WTC11 (cell line): ENCODE measurements around the gene SLIT1. TPM values are rescaled to one million over a fixed set of nuclear protein-coding genes. Genes with fewer than 3 reads are reported as not detected.

Experiments
- ATAC-seq: fragments of 200-7000 bp; cut with Tn5 transposase; 2 replicates; pipeline ENCODE4 v1.10.0; 2021; ENCODE audit warnings: mild to moderate bottlenecking, moderate library complexity
- CTCF ChIA-PET: fragments of 300-600 bp; sonication (Branson Sonifier 250); formaldehyde crosslinking; loops from one replicate; lab custom pipeline; 2021; ENCODE audit warnings: antibody characterized with exemption; lab: Charles Lee
- POLR2A ChIA-PET: fragments of 350-600 bp; sonication (Branson Sonifier 250); formaldehyde crosslinking; loops from one replicate; lab custom pipeline; 2021; ENCODE audit warnings: antibody characterized with exemption; lab: Charles Lee
- DNase-seq: peaks from one replicate; pipeline ENCODE4 v3.0.0; 2021; ENCODE audit warnings: low spot score
- H3K27ac Mint-ChIP-seq: 2 replicates; pipeline ENCODE4 v1.8.0; 2021; ENCODE audit warnings: mixed read lengths
- H3K27me3 Mint-ChIP-seq: 2 replicates; pipeline ENCODE4 v1.8.0; 2021; ENCODE audit warnings: low read depth, mild to moderate bottlenecking, moderate library complexity, mixed read lengths
- H3K36me3 Mint-ChIP-seq: 2 replicates; pipeline ENCODE4 v1.8.0; 2021; ENCODE audit warnings: mixed read lengths
- H3K4me1 Mint-ChIP-seq: 2 replicates; pipeline ENCODE4 v1.8.0; 2022; ENCODE audit warnings: mixed read lengths
- H3K4me3 Mint-ChIP-seq: 2 replicates; pipeline ENCODE4 v1.8.0; 2021; ENCODE audit warnings: mild to moderate bottlenecking, moderate library complexity, mixed read lengths
- H3K9me3 Mint-ChIP-seq: 2 replicates; pipeline ENCODE4 v1.8.0; 2021; ENCODE audit warnings: mixed read lengths
- ATF6 ChIP-seq: sonication (generic); formaldehyde crosslinking; IDR thresholded peaks from 2 replicates; pipeline ENCODE4 v1.8.1; 2023; ENCODE audit warnings: mild to moderate bottlenecking, missing genetic modification reagents
- CBFB ChIP-seq: sonication (generic); formaldehyde crosslinking; IDR thresholded peaks from 2 replicates; pipeline ENCODE4 v1.8.1; 2022; ENCODE audit warnings: mild to moderate bottlenecking, low read depth, missing genetic modification reagents
- CREB1 ChIP-seq: sonication (generic); formaldehyde crosslinking; IDR thresholded peaks from 2 replicates; pipeline ENCODE4 v1.8.0; 2023; ENCODE audit warnings: mild to moderate bottlenecking, missing genetic modification reagents
- EMX1 ChIP-seq: fragments of 250-450 bp; sonication (Bioruptor Pico); IDR thresholded peaks from 2 replicates; pipeline ENCODE4 v1.8.0; 2021; ENCODE audit warnings: mild to moderate bottlenecking
- ESRRA ChIP-seq: sonication (generic); formaldehyde crosslinking; IDR thresholded peaks from 2 replicates; pipeline ENCODE4 v1.8.1; 2022; ENCODE audit warnings: mild to moderate bottlenecking, missing genetic modification reagents, borderline replicate concordance
- FOXK1 ChIP-seq: sonication (generic); formaldehyde crosslinking; IDR thresholded peaks from 2 replicates; pipeline ENCODE4 v1.8.0; 2022; ENCODE audit warnings: mild to moderate bottlenecking, moderate library complexity, missing genetic modification reagents
- HMGA2 ChIP-seq: fragments of 250-450 bp; sonication (Bioruptor Pico); IDR thresholded peaks from 2 replicates; pipeline ENCODE4 v1.4.0; 2021; ENCODE audit warnings: mild to moderate bottlenecking, moderate library complexity
- HMGXB4 ChIP-seq: sonication (generic); formaldehyde crosslinking; IDR thresholded peaks from 2 replicates; pipeline ENCODE4 v1.8.1; 2023; ENCODE audit warnings: mild to moderate bottlenecking, moderate library complexity, missing genetic modification reagents
- IRF1 ChIP-seq: sonication (generic); formaldehyde crosslinking; IDR thresholded peaks from 2 replicates; pipeline ENCODE4 v1.8.0; 2023; ENCODE audit warnings: missing genetic modification reagents
- NFATC4 ChIP-seq: fragments of 250-450 bp; sonication (Bioruptor Pico); IDR thresholded peaks from 2 replicates; pipeline ENCODE4 v1.9.0; 2021; ENCODE audit warnings: mild to moderate bottlenecking
- NFYB ChIP-seq: sonication (generic); formaldehyde crosslinking; conservative IDR thresholded peaks from 2 replicates; pipeline ENCODE4 v1.8.0; 2022; ENCODE audit warnings: low read depth, missing genetic modification reagents
- SMAD4 ChIP-seq: sonication (generic); formaldehyde crosslinking; IDR thresholded peaks from 2 replicates; pipeline ENCODE4 v1.8.0; 2022; ENCODE audit warnings: mild to moderate bottlenecking, missing genetic modification reagents
- TCF7 ChIP-seq: sonication (generic); formaldehyde crosslinking; IDR thresholded peaks from 2 replicates; pipeline ENCODE4 v1.8.0; 2022; ENCODE audit warnings: mild to moderate bottlenecking, low read depth, missing genetic modification reagents, moderate library complexity
- ZNF219 ChIP-seq: sonication (generic); formaldehyde crosslinking; IDR thresholded peaks from 2 replicates; pipeline ENCODE4 v1.8.0; 2023; ENCODE audit warnings: missing genetic modification reagents, mild to moderate bottlenecking, borderline replicate concordance
- ZNF281 ChIP-seq: sonication (generic); formaldehyde crosslinking; IDR thresholded peaks from 2 replicates; pipeline ENCODE4 v1.8.0; 2023; ENCODE audit warnings: mild to moderate bottlenecking, missing genetic modification reagents
- total RNA-seq: library from RNA; stranded (reverse); gene quantifications from 3 replicates; pipeline ENCODE4 v1.2.3, GENCODE V29; 2021
- TF ChIP-seq, protein P1 (sequence below): sonication (generic); formaldehyde crosslinking; IDR thresholded peaks from 2 replicates; pipeline ENCODE4 v1.8.0; 2022; ENCODE audit warnings: mild to moderate bottlenecking, missing genetic modification reagents

The SLIT1 gene
- total RNA-seq, 1 experiment from 2014 or later, result 1.6 TPM

GRCh38 chr10:96955794-96956193 is 230.0 kb downstream of the SLIT1 start:
- no peaks in the 10 kb centered on the region for H3K4me1 Mint-ChIP-seq
- TF ChIP-seq IRF1 (CRISPR knock-in tag), result no peak
- TF ChIP-seq HMGA2 (CRISPR knock-in tag), result no peak
- TF ChIP-seq SMAD4, result no peak
- TF ChIP-seq ZNF281 (CRISPR knock-in tag), result no peak
- no peak for TF ChIP-seq ATF6 (CRISPR knock-in tag)
- H3K27me3 Mint-ChIP-seq, result no peaks in the 10 kb centered on the region
- H3K9me3 Mint-ChIP-seq, result no peaks in the 10 kb centered on the region
- H3K36me3 Mint-ChIP-seq, result peaks cover 13% of the 10 kb centered on the region
- ChIA-PET POLR2A (no interaction called here), CTCF (no interaction called here)
- no peak overlapping the region for H3K27ac Mint-ChIP-seq
- DNase-seq (no peak), ATAC-seq (no peak)
- H3K4me3 Mint-ChIP-seq, result no peak overlapping the region

GRCh38 chr10:96951954-96952353 is 233.8 kb downstream of the SLIT1 start:
- ATAC-seq, result no peak
- CTCF ChIA-PET, result no interaction called here
- Mint-ChIP-seq H3K27me3 (no peaks in the 10 kb centered on the region), H3K9me3 (no peaks in the 10 kb centered on the region), H3K4me1 (no peaks in the 10 kb centered on the region), H3K27ac (no peak overlapping the region), H3K36me3 (peaks cover 13% of the 10 kb centered on the region), H3K4me3 (no peak overlapping the region)
- no peak for TF ChIP-seq ESRRA (CRISPR knock-in tag)
- TF ChIP-seq NFATC4 (CRISPR knock-in tag), result no peak
- no peak for TF ChIP-seq CBFB (CRISPR knock-in tag)
- TF ChIP-seq CREB1 (CRISPR knock-in tag), result no peak
- TF ChIP-seq, protein P1, sequence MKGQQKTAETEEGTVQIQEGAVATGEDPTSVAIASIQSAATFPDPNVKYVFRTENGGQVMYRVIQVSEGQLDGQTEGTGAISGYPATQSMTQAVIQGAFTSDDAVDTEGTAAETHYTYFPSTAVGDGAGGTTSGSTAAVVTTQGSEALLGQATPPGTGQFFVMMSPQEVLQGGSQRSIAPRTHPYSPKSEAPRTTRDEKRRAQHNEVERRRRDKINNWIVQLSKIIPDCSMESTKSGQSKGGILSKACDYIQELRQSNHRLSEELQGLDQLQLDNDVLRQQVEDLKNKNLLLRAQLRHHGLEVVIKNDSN (CRISPR knock-in tag), result no peak
- TF ChIP-seq NFYB (CRISPR knock-in tag), result no peak
- no peak for TF ChIP-seq HMGXB4 (CRISPR knock-in tag)
- no peak for TF ChIP-seq ZNF219 (CRISPR knock-in tag)
- no peak for TF ChIP-seq ZNF281 (CRISPR knock-in tag)
- TF ChIP-seq TCF7 (CRISPR knock-in tag), result no peak
- TF ChIP-seq FOXK1 (CRISPR knock-in tag), result no peak
- TF ChIP-seq EMX1 (CRISPR knock-in tag), result no peak
- POLR2A ChIA-PET, result no interaction called here
- DNase-seq, result no peak
